GM18502 (cell line): ENCODE measurements around the gene EML3.
A peak's percentile ranks its signal among the peaks of the same experiment; 100 is the strongest.
"Not testable (repeated sequence)": the region's sequence is repeated elsewhere in the genome, so short reads cannot be mapped to it uniquely, and the experiment has no call there.

Experiments
- ATAC-seq: cut with Tn5 transposase; IDR thresholded peaks from one replicate; pipeline ENCODE4 v1.9.1; 2021; ENCODE audit warnings: mild to moderate bottlenecking; ENCODE audit not compliant: unreplicated experiment, poor library complexity

The EML3 gene

DNA sequence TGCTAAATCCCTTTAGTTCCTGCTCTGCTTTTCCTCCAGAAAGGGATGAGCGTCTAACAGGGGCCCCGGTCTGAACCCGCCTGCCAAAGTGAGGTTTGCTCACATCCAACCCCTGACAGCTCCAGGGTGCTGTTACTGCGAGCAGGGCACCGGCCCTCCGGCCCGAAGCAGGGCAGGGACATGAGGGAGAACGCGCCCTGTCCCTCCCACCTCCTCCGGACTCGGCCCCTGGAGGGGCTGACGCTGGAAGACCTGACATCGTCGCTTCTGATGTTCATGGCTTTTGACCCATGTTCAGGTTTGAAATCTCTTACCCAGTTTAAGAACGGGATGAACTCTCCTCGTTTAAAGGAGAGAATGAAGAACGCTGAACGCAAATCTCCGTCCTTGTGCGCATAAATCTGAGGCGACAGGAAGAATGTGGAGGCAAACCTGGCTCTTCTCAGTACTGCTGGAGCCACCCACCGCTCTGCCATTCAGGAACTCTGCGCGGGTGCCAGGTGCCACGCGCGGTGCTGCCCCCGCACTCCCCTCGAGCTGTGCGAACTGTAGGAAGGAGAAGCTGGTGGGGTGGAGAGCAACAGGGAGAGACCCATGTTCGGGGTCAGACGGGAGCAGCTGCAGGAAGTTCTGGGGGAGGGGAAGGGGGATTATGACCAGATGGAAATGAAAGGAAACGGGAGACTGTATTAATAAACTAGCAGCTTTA, 38.1 kb downstream of the EML3 start:
- ATAC-seq, result peak; percentile 17

DNA sequence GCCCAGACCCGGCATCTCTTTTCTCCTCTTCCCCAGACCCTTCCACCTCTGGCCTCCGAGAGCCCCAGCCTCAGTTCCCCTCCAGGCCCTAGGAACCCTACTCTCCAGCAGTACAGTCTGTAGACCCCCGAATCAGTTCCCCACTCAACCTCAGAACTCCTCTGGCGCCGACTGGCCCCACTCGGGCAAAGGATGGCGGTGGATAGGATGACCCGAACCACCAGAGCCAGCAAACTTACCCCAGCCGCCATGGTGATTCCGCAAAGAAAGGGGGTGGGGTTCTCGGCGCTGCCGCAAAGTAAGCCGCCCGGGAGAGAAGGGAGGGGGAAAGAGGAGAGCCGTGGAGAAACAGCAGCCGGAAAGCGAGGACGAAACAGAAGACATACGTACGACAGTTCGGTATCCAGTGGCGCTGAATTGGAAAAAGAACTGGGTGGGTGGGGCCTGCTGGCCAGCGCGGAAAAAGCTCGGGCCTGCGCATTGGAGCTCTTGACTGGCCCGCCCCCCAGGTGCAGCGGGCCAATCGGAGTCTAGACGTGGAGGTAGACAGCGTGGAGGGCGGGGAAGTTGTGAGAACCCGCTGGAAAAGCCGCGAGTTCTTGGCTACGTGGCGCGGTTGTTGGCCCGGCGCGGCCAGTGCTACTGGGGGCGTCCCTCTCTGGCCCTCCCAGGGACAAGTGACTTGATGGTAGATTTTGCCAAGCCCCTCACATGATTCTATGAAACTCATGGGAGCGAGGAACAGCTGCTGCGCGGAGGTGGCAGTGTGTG, 38.8 kb downstream of the EML3 start, which contains the start of gene EEF1G:
TSS of gene EEF1G (minus strand) at position 300 of the 771 bp plus-strand sequence. CDS start at position 251, 49 bp downstream.
- ATAC-seq, result peak; percentile 87

GRCh38 chr11:62573006-62573591, 39.5 kb downstream of the EML3 start:
- ATAC-seq, result no peak

- no peak for ATAC-seq
Observed at GRCh38 chr11:62572431-62572830, 40.1 kb downstream of the EML3 start.

DNA sequence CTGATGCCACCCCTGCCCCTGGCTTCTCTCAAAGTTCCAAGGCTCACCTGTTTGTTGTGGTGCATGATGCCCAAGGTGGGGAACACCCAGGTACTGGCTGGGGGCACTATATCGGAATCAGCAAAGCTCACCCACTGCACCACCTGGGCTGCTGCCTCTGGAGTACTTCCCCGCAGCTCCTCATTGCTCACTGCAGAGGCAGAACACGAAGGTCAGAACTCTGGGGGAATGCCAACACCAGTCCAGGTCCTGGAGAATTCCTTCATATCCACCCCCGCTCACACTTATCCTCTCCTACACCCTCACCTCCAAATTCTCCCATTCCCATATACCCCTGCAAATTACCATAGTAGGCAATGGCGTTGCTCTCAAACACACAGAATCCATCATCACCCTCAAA, 41.1 kb downstream of the EML3 start:
- ATAC-seq, result not testable (repeated sequence)

- not testable (repeated sequence) for ATAC-seq
Observed at GRCh38 chr11:62570903-62571302, 41.7 kb downstream of the EML3 start.

- no peak for ATAC-seq
Observed at GRCh38 chr11:62569611-62570010, 43.0 kb downstream of the EML3 start.

DNA sequence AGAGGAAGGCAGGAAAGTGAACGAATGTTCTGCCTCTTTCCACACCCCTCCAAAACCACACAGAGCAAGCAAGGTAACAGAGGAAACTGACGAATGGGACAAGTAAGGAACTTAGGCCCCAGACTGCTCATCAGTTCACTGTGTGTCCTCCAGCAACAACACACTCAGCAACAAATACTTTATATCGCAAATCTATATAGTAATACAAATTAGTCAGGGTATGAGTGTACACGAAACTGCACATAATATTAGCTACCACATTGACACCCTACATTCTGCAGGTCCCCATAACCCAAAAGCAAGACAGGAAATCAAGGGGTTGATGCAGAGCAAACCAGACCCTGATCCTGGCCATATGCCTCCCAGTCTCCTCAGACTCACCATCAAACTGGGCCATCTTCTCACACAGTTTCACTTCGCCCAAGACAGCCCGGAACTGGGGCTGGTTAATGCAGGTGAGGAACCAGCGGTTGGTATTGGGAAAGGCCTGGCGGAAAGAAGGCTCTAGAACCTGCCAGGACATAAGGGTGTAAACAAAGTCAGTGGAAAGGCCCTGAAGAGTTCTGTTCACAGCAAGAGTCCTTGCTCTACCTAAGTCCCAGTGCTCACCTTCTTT, 45.4 kb downstream of the EML3 start:
- ATAC-seq, result no peak

DNA sequence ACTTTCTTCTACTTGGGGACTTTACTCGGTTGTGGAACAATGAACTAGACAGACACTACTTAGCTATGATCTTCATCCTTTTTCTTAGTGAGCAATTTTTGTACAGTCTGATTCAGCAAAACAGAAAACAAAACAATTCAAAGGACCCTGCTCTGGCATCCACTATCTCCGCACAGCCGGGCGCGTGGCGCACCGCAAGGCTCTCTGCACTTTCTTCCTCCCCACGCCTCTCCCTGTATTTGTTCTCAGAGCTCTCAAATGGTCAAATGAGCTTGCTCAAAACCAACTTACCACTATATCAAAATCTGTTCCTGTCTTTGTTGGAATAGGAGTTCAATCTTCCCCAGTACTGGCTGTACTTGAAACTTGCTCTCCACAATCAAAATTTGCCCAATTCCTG, 46.3 kb downstream of the EML3 start:
- ATAC-seq, result no peak

DNA sequence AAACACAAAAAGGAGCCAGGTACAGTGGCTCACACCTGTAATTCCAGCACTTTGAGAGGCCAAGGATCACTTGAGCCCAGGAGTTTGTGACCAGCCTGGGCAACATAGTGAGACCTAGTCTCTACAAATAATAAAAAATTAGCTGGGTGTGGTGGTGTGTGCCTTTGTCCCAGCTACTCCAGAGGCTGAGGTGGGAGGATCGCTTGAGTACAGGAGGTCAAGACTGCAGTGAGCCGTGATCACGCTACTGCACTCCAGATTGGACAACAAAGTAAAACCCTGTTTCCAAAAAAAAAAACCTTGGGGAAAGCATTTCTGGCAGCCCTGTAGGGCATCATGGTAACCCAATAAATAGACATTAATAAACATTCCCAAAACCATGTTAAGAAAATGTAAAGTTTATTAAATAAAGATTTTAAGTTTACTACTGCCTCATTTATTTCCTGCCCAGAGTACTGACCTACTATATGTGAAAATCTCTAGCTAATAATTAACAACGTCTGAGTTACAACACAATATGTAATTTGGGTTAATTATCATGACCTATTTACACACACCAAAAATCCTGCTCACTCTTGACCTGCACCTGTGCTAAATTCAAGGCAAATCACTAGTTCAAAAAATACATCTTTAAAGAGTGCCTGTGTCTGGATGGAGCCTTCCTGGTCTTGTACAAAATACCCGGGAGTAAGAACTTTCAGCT, 47.3 kb downstream of the EML3 start:
- ATAC-seq, result no peak

DNA sequence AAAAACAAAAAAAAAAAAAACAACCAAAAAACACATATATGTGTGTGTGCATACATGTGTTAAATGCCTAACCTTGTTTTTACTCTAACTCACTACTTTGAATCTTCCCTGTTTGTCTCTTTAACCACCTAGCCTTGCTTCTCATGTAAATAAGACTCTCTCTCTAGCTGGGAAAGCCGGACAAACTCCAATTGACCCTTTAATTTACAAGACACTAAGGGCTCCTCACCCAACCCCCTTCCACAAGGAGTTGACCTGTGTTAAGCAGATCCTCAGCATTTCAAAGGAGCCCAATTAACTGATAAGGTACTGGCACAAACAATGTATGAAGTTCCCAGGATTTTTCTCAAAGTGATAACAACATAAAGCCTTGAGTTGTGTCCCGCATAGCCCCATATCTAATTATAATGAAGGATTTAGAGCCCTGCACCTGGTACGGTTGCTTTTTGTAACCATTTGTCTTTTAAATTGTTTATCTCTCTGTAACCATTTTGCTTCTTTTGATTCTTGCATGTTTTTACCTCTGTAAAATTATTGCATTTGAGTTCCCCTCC, 50.8 kb downstream of the EML3 start:
- not testable (repeated sequence) for ATAC-seq

DNA sequence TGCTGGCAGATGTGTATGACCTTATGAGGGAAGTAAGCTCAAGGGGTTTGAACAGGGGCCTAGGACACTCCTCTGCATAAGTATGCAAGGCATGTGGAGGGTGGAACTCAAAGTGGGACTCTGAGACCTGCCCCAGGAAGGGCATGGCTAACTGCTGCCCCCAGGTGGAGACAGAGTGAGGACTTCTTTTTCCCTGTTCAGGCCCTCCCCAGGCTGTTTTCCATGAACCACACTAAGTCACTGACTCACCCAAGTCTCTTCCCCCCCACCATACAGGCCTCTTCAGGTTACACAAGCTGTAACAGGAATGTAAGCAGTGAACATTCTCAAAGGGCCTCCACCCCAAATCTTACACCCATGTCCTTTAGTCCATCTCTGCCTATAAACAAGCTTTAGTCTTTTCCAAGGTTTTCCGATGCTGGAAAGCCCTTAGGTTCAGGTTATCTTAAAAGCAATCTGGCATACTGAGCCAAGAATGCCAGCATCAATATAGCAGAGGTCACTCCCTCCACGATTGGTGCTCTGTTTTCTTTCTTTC, 51.9 kb downstream of the EML3 start:
- ATAC-seq, result no peak

- ATAC-seq, result not testable (repeated sequence)
Observed at GRCh38 chr11:62559626-62560025, 52.9 kb downstream of the EML3 start.

DNA sequence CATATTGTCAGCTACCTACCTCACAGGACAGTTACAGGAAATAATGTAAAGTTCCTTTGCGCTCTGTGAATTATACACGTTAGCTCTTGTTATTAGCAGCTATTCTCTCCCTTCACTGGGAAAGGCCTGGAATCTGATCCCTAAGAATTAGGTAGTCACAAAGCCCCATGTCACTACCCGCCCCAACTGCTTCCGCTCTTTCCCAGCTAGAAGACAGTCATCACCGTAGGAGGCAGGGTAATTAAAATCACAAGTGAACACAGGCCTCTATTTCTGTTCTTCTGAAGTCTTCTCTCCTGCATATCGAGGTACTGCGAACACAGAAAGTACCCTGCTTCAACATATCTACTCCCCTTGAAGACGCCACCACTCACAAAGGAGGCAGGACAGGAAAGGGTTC, 53.4 kb downstream of the EML3 start:
- no peak for ATAC-seq

- ATAC-seq, result no peak
Observed at GRCh38 chr11:62558669-62559068, 53.9 kb downstream of the EML3 start.

GRCh38 chr11:62556875-62557631, 55.5 kb downstream of the EML3 start:
- peak; percentile 38 for ATAC-seq

DNA sequence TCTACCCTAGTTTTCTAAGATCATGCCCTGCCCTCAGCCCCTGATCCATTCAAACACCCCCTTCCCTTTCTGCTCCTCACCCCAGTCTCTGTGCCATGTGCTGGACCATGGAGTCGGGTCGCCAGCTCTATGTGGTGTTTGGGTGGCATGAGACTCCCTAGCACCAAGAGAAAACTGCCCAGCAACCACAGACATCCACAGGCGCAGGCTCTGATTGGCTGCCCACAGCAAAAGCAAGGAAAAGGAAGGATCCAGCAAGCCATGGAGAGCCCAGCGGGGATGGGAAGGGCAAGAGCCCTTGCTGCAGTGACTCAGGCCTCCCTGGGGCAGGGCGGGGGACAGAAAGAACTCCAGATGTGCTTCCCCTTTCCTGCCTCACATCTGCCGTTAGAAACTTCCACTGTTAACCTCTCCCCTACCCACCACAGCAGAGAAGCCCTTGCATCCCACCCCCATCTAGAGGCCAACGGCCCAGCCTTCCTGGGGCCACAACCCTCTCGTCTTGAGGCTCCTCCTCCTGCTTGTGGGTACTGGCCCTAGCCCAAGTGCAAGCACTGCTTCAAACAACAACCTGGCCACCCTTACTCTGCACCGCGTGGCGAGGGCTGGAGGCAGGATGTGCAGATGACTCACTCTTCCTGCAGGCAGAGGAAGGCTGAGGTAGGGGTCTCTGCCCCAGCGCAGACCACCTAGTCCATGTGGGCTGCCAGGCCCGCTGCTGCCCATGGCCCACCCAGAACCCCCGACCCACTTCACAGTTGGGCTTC, 56.3 kb downstream of the EML3 start:
- ATAC-seq, result peak; percentile 47

- peak; percentile 33 for ATAC-seq
Observed at GRCh38 chr11:62555464-62556107, 57.0 kb downstream of the EML3 start.
